ENCODE results near the gene EXOC3L1. TPM values are rescaled to one million over a fixed set of nuclear protein-coding genes. Genes with fewer than 3 reads are reported as not detected.
A peak's percentile ranks its signal among the peaks of the same experiment; 100 is the strongest.

Gene EXOC3L1
- total and polyA plus RNA-seq, 2 of the 13 experiments (the other 11 are each of a cell fraction or from before 2014, with no cell fraction given) = 0.12 TPM; not detected in 1

GRCh38 chr16:67177743-67178699 is 11.9 kb downstream of the EXOC3L1 start (continued):
- TF ChIP-seq SNAPC4 (CRISPR knock-in tag; IDR thresholded peaks at IDR 0.05) (no peak), ZSCAN21 (CRISPR knock-in tag; IDR thresholded peaks at IDR 0.05; ENCODE audit: borderline replicate concordance) (peak; percentile 82; the same call in 1 of the 2 replicates), NR2F6 (IDR thresholded peaks at IDR 0.05) (no peak), NR2F6 (CRISPR knock-in tag; IDR thresholded peaks at IDR 0.05) (peak; percentile 34; the same call in 1 of the 2 replicates), KDM2A (CRISPR knock-in tag; IDR thresholded peaks at IDR 0.05; ENCODE audit: borderline replicate concordance, low read depth) (peak; percentile 98), ZNF510 (CRISPR knock-in tag; IDR thresholded peaks at IDR 0.05; ENCODE audit: low read depth) (no peak), HDAC1 (CRISPR knock-in tag; IDR thresholded peaks at IDR 0.05) (peak; percentile 59; the same call in 1 of the 2 replicates), MAZ (IDR thresholded peaks at IDR 0.05; ENCODE audit: borderline replicate concordance, low read depth, low read length) (no peak), MAZ (CRISPR knock-in tag; IDR thresholded peaks at IDR 0.05; ENCODE audit: low read depth) (peak; percentile 76), CBX5 (CRISPR knock-in tag; IDR thresholded peaks at IDR 0.05; ENCODE audit: borderline replicate concordance) (no peak), ATAD3A (CRISPR knock-in tag; IDR thresholded peaks at IDR 0.05) (no peak), FLYWCH1 (CRISPR knock-in tag; IDR thresholded peaks at IDR 0.05) (0 out of 2 replicates have a peak, but pooled peaks have one; percentile 8), ZNF446 (CRISPR knock-in tag; IDR thresholded peaks at IDR 0.05) (no peak), REPIN1 (CRISPR knock-in tag; IDR thresholded peaks at IDR 0.05; ENCODE audit: borderline replicate concordance, low read depth) (peak; percentile 46; the same call in 1 of the 2 replicates), SRSF4 (IDR thresholded peaks at IDR 0.05; ENCODE audit: low read depth, low read length, poor library complexity, severe bottlenecking) (no peak)
- TF ChIP-seq, protein P1, sequence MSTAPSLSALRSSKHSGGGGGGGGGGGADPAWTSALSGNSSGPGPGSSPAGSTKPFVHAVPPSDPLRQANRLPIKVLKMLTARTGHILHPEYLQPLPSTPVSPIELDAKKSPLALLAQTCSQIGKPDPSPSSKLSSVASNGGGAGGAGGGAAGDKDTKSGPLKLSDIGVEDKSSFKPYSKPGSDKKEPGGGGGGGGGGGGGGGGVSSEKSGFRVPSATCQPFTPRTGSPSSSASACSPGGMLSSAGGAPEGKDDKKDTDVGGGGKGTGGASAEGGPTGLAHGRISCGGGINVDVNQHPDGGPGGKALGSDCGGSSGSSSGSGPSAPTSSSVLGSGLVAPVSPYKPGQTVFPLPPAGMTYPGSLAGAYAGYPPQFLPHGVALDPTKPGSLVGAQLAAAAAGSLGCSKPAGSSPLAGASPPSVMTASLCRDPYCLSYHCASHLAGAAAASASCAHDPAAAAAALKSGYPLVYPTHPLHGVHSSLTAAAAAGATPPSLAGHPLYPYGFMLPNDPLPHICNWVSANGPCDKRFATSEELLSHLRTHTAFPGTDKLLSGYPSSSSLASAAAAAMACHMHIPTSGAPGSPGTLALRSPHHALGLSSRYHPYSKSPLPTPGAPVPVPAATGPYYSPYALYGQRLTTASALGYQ (CRISPR knock-in tag; IDR thresholded peaks at IDR 0.05) = no peak

All from HepG2 (cell line).